Astrocyte of the cerebellum (primary cell): ENCODE results near the gene NAPG.
"Not testable (repeated sequence)": the region's sequence is repeated elsewhere in the genome, so short reads cannot be mapped to it uniquely, and the experiment has no call there.

Experiments
- DNase-seq: peaks from one replicate; pipeline ENCODE4 v3.0.0-alpha.2; 2011; ENCODE audit warnings: low read depth
- H3K4me3 ChIP-seq: 2 replicates; pipeline ENCODE4 v1.5.1; 2011; ENCODE audit warnings: mild to moderate bottlenecking, low read depth, low read length, moderate library complexity
- in situ Hi-C: cut with HindIII; loops from 2 replicates; pipeline ENCODE4 v1.10.0; 2017; ENCODE audit warnings: low sequenced_read_pairs
- TF ChIP-seq, protein P1 (sequence below): IDR thresholded peaks from 2 replicates; pipeline ENCODE4 v1.5.1; 2012; ENCODE audit warnings: low read length, low read depth, moderate library complexity, mild to moderate bottlenecking; ENCODE audit errors: missing control alignments

Gene NAPG

DNA sequence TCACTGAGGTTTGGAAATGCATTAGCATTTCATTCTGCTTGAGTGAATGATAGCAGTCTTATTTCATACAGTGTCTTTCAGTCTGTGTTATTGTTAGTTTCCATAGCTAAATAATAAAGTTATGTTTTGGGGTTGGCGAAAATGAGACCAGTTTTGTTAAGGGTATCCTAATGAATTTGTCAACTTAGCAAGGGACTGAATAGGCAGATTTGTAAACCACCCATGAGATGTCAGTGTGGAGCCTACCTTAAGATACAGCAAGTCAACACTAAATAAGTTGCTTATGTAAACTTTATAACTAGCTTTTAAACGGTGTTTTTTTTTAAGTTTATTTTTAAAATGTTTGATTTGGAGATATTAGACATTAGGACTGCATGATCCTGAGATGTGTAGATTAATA is 11.9 kb downstream of the NAPG start:
- in situ Hi-C loops = no loop called here
- no peak overlapping the region for H3K4me3 ChIP-seq
- no peak for DNase-seq
- TF ChIP-seq, protein P1, sequence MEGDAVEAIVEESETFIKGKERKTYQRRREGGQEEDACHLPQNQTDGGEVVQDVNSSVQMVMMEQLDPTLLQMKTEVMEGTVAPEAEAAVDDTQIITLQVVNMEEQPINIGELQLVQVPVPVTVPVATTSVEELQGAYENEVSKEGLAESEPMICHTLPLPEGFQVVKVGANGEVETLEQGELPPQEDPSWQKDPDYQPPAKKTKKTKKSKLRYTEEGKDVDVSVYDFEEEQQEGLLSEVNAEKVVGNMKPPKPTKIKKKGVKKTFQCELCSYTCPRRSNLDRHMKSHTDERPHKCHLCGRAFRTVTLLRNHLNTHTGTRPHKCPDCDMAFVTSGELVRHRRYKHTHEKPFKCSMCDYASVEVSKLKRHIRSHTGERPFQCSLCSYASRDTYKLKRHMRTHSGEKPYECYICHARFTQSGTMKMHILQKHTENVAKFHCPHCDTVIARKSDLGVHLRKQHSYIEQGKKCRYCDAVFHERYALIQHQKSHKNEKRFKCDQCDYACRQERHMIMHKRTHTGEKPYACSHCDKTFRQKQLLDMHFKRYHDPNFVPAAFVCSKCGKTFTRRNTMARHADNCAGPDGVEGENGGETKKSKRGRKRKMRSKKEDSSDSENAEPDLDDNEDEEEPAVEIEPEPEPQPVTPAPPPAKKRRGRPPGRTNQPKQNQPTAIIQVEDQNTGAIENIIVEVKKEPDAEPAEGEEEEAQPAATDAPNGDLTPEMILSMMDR = no peak

DNA sequence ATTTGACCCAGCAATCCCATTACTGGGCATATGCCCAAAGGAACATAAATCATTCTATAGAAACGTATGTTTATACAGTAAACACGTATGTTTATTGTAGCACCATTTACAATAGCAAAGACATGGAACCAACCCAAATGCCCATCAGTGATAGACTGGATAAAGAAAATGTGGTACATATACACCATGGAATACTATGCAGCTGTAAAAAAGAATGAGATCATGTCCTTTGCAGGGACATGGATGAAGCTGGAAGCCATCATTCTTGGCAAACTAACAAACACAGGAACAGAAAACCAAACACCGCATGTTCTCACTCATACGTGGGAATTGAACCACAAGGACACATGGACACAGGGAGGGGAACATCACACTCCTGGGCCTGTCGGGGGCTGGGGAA is 13.3 kb downstream of the NAPG start:
- in situ Hi-C loops, DNase-seq, H3K4me3 ChIP-seq: not testable (repeated sequence)

DNA sequence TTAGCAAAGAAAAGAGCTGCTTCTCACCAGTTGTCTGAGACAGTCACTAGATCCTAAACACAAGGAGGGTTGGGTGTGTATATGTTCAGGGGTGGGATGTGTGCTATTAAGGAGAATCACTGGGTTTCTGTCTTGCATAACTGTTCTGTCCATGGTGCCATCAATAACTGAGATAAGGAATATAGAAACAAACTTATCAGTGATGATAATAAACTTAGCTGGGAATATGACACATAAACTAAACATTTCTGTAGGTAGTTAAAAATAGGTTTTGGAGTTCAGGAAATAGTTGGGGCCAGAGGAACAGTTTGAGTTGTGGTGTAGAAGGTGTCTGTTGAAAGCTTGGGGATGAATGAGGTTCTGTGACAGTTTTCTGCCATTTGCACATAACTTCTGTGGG is 17.4 kb downstream of the NAPG start:
- in situ Hi-C loops = no loop called here
- no peak overlapping the region for H3K4me3 ChIP-seq
- TF ChIP-seq, protein P1 = no peak
- no peak for DNase-seq

DNA sequence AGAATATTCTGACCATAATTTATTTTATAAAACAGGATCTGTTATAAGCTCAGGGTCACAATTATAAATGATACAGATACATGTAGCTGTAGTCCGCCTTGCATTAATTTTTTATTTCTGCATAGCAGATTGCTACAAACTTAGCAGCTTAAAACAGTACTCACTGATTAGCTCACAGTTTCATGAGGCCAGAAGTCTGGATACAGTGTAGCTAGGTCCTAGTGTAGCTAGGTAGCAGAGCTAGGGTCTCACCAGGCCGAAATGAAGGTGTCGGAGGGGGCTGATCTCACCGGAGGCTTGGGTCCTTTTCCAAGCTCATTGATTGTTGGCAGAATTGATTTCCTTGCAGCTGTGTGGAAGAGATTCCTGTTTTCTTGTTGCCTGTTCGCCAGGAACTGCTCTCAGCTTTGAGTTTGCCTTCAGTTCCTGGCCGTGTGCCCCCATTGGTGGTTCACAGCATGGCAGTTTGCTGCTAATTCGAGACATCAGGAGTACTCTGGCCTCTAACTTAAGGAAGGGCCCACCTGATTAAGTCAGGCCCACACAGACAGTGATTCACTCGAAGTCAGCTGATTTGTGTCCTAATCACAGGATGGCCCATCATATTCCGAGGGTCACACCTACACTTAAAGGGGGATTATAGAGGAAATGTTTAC is 18.4 kb downstream of the NAPG start:
- TF ChIP-seq, protein P1 = peak; percentile 21
- DNase-seq = no peak
- no peak overlapping the region for H3K4me3 ChIP-seq
- in situ Hi-C loops = no loop called here

DNA sequence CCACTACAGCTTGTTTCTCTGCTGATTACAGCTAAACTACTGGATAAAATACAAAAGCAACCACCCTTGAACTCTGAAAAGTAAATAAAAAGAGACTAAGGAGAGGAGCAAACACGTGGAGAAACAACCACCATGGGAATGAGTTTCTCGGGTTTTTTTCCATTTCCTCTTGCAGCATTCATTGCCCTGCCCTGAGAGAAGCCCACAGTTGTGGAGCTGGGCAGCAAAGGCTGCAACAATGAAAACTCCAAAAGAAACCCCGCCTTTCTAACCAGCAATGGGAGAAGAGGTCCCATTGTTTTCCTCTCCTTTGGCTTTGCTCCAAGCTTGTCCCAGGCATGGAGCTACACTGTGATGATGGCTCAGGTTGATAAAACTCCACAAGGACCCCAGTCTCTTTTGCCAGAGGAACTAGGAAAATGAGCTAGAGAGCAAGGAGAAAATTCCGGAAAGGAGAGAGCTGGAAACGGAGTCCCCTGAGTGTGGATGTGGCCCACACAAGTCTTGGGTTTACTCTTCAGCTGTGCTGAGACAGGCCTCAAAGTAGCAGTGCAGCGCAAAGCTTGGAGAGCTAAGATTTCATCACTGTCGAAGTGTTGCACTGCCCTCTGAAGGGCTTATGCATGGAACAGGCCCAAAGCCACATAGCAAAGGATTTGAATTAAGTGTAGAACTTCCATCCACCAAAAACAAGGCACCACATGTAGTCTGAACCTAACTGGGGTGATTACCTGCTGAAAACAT is 20.9 kb downstream of the NAPG start:
- DNase-seq = no peak
- in situ Hi-C loops = no loop called here
- H3K4me3 ChIP-seq = no peak overlapping the region
- TF ChIP-seq, protein P1 = no peak

DNA sequence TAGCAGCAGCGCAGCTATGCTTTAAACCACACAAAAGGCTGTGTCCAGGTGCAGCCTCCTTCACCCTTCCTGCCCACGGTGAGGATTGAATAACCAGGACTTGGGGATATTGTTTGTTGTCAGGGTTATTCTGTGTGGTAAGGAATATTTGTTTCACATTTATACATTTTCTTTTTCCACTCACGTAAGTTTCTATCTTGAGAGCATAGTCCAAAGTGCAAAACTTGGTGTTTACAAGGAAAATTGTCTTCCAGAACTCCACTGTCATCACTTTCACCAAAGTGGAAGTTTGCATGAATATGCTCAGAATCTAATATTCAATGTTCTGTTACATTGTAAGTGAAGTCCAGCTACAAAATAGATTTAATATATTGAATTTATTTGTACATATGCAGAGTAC is 26.4 kb downstream of the NAPG start:
- in situ Hi-C loops = no loop called here
- TF ChIP-seq, protein P1 = no peak
- H3K4me3 ChIP-seq = no peak overlapping the region
- no peak for DNase-seq

DNA sequence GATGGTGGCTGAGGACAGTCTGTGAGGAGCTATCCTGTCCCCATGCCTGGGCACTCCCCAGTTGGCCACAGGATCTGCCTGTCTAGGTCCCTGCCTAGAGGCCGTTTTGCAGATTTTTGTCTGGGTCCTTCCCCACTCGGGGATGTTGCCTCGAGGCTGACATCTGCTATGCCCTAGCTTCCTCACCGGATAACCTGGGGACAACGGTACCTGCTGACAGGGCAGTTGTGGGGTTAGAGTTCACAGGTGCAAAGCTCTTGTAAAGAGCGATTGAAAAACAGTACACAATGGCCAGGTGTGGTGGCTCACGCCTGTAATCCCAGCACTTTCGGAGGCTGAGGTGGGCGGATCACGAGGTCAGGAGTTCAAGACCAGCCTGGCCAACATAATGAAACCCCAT is 30.4 kb downstream of the NAPG start:
- H3K4me3 ChIP-seq, DNase-seq, in situ Hi-C loops: not testable (repeated sequence)
